Measurements from ENCODE around the gene CBX6.

DNA sequence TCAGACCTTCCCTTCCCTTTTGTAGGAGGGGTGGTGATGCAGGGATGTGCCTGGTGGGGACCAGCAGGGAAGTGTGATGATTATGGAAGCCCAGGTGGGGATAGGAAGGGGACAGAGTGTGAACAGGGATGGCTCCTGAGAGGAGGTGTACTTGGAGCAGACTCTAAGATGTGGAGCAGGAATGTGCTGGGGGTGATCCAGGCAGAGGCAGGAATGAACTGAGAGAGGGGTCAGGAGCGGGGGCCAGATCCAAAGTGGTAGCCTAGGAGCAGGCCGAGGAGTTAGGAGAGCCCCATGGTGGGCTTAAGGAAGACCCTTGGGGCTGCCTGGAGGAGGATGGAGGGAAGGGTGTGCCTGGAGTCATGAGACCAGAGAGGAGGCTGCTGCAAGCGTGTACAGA, 31.9 kb downstream of the CBX6 start:
- no peak for TF ChIP-seq YY1 (IDR thresholded peaks at IDR 0.05; ENCODE audit: low read depth, low read length)
- TF ChIP-seq, protein P1, sequence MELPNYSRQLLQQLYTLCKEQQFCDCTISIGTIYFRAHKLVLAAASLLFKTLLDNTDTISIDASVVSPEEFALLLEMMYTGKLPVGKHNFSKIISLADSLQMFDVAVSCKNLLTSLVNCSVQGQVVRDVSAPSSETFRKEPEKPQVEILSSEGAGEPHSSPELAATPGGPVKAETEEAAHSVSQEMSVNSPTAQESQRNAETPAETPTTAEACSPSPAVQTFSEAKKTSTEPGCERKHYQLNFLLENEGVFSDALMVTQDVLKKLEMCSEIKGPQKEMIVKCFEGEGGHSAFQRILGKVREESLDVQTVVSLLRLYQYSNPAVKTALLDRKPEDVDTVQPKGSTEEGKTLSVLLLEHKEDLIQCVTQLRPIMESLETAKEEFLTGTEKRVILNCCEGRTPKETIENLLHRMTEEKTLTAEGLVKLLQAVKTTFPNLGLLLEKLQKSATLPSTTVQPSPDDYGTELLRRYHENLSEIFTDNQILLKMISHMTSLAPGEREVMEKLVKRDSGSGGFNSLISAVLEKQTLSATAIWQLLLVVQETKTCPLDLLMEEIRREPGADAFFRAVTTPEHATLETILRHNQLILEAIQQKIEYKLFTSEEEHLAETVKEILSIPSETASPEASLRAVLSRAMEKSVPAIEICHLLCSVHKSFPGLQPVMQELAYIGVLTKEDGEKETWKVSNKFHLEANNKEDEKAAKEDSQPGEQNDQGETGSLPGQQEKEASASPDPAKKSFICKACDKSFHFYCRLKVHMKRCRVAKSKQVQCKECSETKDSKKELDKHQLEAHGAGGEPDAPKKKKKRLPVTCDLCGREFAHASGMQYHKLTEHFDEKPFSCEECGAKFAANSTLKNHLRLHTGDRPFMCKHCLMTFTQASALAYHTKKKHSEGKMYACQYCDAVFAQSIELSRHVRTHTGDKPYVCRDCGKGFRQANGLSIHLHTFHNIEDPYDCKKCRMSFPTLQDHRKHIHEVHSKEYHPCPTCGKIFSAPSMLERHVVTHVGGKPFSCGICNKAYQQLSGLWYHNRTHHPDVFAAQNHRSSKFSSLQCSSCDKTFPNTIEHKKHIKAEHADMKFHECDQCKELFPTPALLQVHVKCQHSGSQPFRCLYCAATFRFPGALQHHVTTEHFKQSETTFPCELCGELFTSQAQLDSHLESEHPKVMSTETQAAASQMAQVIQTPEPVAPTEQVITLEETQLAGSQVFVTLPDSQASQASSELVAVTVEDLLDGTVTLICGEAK (IDR thresholded peaks at IDR 0.05; ENCODE audit: borderline replicate concordance): no peak
- no peak for TF ChIP-seq POLR2A (IDR thresholded peaks at IDR 0.05; ENCODE audit: low read depth, low read length)
- no peak for TF ChIP-seq SIN3A (IDR thresholded peaks at IDR 0.05; ENCODE audit: low read depth, low read length)
- TF ChIP-seq, protein P2, sequence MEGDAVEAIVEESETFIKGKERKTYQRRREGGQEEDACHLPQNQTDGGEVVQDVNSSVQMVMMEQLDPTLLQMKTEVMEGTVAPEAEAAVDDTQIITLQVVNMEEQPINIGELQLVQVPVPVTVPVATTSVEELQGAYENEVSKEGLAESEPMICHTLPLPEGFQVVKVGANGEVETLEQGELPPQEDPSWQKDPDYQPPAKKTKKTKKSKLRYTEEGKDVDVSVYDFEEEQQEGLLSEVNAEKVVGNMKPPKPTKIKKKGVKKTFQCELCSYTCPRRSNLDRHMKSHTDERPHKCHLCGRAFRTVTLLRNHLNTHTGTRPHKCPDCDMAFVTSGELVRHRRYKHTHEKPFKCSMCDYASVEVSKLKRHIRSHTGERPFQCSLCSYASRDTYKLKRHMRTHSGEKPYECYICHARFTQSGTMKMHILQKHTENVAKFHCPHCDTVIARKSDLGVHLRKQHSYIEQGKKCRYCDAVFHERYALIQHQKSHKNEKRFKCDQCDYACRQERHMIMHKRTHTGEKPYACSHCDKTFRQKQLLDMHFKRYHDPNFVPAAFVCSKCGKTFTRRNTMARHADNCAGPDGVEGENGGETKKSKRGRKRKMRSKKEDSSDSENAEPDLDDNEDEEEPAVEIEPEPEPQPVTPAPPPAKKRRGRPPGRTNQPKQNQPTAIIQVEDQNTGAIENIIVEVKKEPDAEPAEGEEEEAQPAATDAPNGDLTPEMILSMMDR (IDR thresholded peaks at IDR 0.05 in 2 of 3, conservative IDR thresholded peaks at IDR 0.05 in 1 of 3; ENCODE audit: control insufficient read depth in 2 of 3, extremely low read depth in 1 of 3, insufficient read depth in 1 of 3, low read depth in 3 of 3, low read length in 3 of 3): no peak
- no peak for TF ChIP-seq HDAC2 (IDR thresholded peaks at IDR 0.05)
- TF ChIP-seq RAD21 (IDR thresholded peaks at IDR 0.05; ENCODE audit: insufficient read depth, low read depth, low read length): no peak
- no peak for TF ChIP-seq EP300 (IDR thresholded peaks at IDR 0.05; ENCODE audit: borderline replicate concordance in 1 of 2, control insufficient read depth in 1 of 2, low read depth in 2 of 2, low read length in 2 of 2)
- no peak for TF ChIP-seq IKZF2 (IDR thresholded peaks at IDR 0.05)
- TF ChIP-seq NFYB (IDR thresholded peaks at IDR 0.05; ENCODE audit: insufficient read depth, low read depth, low read length): no peak
- no peak for TF ChIP-seq POLR2AphosphoS5 (IDR thresholded peaks at IDR 0.05; ENCODE audit: low read length)
- TF ChIP-seq BRCA1 (IDR thresholded peaks at IDR 0.05; ENCODE audit: low read depth, low read length): no peak
- TF ChIP-seq, protein P3, sequence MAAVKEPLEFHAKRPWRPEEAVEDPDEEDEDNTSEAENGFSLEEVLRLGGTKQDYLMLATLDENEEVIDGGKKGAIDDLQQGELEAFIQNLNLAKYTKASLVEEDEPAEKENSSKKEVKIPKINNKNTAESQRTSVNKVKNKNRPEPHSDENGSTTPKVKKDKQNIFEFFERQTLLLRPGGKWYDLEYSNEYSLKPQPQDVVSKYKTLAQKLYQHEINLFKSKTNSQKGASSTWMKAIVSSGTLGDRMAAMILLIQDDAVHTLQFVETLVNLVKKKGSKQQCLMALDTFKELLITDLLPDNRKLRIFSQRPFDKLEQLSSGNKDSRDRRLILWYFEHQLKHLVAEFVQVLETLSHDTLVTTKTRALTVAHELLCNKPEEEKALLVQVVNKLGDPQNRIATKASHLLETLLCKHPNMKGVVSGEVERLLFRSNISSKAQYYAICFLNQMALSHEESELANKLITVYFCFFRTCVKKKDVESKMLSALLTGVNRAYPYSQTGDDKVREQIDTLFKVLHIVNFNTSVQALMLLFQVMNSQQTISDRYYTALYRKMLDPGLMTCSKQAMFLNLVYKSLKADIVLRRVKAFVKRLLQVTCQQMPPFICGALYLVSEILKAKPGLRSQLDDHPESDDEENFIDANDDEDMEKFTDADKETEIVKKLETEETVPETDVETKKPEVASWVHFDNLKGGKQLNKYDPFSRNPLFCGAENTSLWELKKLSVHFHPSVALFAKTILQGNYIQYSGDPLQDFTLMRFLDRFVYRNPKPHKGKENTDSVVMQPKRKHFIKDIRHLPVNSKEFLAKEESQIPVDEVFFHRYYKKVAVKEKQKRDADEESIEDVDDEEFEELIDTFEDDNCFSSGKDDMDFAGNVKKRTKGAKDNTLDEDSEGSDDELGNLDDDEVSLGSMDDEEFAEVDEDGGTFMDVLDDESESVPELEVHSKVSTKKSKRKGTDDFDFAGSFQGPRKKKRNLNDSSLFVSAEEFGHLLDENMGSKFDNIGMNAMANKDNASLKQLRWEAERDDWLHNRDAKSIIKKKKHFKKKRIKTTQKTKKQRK (IDR thresholded peaks at IDR 0.05; ENCODE audit: low read depth, low read length): no peak
- TF ChIP-seq TCF12 (IDR thresholded peaks at IDR 0.05; ENCODE audit: low read depth, low read length): no peak
